T-helper 2 cell treated with Interferon-gamma antibody and Interleukin-4, amounts not matched to agents 100 ng/mL and 5 ng/mL, for 36 hours (primary cell): Measurements from ENCODE around the gene NUP214. TPM values are rescaled to one million over a fixed set of nuclear protein-coding genes. Genes with fewer than 3 reads are reported as not detected.
"Not testable (repeated sequence)": the region's sequence is repeated elsewhere in the genome, so short reads cannot be mapped to it uniquely, and the experiment has no call there.

Experiments
- intact Hi-C: fragments of 100-400 bp; cut with micrococcal nuclease; formaldehyde crosslinking; loops from one replicate; pipeline ENCODE4 v1.15.1; 2023
- total RNA-seq: library from RNA; stranded (reverse); gene quantifications from 2 replicates; pipeline ENCODE4 v1.2.3, GENCODE V29; 2022

The NUP214 gene
- total RNA-seq, 1 donor from 2014 or later: 80.3 TPM

- intact Hi-C loops: no loop called here
Observed at GRCh38 chr9:131116281-131117120, 8.9 kb upstream of the NUP214 start.

DNA sequence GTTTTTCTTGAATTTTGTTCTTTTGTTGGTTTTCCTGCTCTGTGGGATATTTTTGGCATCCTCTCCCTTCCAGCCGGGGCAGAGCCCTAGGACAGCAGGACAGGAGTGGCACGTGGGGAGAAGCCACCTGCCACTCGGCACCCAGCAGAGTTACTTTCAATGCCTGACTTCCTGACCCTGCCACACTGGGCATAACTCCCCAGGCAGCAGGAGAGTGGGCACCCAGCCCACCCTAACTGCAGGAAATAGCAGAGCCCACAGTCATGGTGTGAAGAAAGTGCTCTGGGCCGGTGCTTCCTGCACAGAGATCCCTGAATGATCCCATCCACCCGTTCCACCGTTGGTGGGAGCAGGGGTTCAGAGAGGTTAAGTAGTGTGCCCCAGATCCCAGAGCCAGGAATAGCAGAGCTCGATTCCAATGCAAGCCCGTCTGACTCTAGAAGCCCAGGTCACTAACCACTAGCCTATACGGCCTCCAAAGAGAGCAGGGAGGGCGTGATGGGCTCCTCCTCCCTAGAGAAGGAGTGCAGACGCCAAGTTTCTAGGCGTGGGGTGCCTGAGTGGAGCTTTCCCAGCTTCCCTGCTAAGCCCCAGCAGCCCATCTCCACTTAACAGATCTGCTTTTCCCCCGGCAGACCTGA is 8.1 kb upstream of the NUP214 start:
- intact Hi-C loops: no loop called here

DNA sequence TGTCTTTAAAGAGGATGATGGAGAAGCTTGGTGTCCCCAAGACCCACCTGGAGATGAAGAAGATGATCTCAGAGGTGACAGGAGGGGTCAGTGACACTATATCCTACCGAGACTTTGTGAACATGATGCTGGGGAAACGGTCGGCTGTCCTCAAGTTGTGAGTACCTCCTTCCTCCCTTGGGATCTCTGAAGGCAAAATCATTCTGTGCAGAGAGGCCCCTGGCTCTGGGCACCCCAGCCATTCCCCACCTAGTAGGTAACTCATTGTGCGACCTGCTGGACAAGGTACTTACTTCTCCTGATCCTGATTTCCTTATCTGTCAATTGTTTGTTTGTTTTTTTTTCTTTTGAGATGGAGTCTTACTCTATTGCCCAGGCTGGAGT is 7.6 kb upstream of the NUP214 start:
- intact Hi-C loops: no loop called here

DNA sequence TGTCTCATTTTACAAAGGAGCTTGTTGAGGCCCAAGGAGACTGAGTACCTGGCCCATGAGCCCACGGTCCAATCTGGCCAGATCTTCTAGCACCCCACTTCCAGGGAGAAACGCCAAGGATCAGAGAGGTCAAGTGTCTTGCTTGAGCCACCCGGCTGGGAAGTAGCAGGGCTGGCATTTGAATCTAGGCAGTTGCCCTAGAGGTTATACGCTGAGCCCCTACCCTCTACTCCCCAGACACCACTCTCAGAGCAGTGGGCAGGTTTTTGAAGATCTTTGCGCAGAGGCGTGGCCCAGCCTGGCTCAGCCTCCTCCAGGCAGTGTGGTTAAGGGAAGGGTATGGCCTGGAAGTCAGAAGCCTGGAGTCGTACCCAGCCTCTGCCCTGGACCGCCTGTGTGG is 5.8 kb upstream of the NUP214 start:
- intact Hi-C loops: no loop called here

GRCh38 chr9:131120620-131121228 is 4.7 kb upstream of the NUP214 start:
- intact Hi-C loops: loop anchor here (10.0 kb wide), 2 partner anchors 66 to 426 kb away; partner anchors contain the start of gene EXOSC2

DNA sequence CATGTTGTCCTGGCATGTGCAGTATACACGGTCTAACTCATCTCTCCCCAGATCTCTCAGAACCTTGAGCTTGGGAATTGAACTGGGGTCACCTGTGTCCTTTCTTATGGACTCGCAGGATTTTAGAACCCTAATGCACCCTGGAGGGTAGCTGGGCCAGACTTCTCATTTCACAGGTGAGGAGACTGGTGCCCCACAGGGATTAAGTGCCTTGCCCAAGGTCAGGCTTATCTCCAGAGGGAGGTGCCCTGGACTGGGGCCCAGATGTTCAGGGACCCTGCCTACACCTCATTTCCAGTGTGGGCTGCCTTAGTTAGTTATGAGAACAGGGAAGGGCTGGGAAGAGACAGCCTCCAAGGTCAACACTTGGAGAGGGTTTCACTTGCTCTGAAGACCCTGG is 4.0 kb upstream of the NUP214 start:
- intact Hi-C loops: loop anchor here (10.0 kb wide), 2 partner anchors 67 to 427 kb away; partner anchors contain the start of gene EXOSC2

DNA sequence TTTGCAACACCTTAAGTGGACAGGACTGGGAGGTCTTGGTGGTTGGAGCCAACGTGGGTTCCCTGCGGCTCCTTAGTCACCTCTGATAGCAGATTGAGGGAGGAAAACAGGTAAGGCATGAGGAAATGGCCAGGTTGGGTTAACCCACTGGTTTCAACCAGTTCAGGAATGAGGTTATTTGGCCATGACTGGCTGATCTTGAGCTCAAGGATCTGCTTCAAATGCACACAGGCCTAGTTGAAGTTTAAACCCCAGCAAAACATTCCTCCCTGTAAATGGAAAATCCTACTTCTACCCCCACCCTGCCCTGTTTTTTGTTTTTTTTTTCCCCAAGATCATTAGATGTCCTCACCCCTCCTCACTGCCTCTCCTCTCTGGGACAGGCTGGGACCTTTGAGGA is 3.2 kb upstream of the NUP214 start:
- intact Hi-C loops: loop anchor here (10.0 kb wide), 2 partner anchors 67 to 427 kb away; partner anchors contain the start of gene EXOSC2

DNA sequence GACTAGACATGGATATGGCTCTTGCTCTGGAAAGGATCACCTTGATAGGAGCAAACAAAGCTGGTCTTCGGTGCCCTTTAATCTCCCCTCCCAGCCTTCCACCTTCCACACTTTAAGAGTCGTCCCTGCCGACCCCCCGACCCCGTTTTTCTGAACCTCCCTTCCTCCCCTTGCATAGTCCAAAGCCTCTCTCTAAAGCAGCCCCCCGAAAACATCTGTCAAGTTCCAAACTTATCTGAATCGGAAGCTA is 423 bp upstream of the NUP214 start:
- intact Hi-C loops: loop anchor here (1.0 to 10.0 kb wide), 3 partner anchors 70 to 430 kb away; partner anchors contain the start of genes EXOSC2 and UCK1

GRCh38 chr9:131126059-131126426 is 657 bp downstream of the NUP214 start:
- intact Hi-C loops: loop anchor here (10.0 kb wide), 2 partner anchors 71 to 431 kb away; partner anchors contain the start of gene EXOSC2

DNA sequence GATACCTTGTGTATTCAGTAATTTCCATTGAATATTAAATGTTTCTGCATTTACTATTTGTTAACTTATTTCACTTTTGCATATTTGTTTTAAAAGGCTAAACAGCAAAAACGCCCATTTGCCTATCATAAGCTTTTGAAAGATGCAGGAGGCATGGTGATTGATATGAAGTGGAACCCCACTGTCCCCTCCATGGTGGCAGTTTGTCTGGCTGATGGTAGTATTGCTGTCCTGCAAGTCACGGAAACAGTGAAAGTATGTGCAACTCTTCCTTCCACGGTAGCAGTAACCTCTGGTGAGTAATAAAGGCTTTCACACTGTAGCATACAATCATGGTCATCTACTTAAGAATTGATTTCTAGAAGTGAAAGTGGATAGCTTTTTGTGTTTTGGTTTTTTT is 3.8 kb downstream of the NUP214 start:
- intact Hi-C loops: loop anchor here (10.0 kb wide), 2 partner anchors 74 to 434 kb away; partner anchors contain the start of gene EXOSC2

DNA sequence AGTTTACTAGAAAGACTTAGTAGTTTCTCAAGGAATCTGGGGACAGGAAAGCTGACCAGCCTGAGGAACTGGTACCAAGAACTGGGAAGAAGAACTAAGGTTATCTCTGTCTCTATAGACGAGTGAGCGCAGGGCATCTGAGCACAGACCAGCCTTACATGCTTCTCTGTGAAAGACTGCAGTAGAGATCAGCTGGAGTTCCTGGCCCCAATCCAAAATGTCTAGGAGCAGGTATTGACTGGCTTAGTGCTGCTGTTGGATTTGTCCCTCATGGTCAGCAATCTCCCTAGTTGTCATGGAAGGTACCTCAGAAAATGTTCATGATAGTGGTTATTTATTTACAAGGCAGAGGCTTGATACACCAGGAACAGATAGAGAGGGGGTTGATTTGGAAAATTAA is 13.3 kb downstream of the NUP214 start:
- intact Hi-C loops: no loop called here

- intact Hi-C loops: no loop called here
Observed at GRCh38 chr9:131140112-131140511, 14.7 kb downstream of the NUP214 start.

DNA sequence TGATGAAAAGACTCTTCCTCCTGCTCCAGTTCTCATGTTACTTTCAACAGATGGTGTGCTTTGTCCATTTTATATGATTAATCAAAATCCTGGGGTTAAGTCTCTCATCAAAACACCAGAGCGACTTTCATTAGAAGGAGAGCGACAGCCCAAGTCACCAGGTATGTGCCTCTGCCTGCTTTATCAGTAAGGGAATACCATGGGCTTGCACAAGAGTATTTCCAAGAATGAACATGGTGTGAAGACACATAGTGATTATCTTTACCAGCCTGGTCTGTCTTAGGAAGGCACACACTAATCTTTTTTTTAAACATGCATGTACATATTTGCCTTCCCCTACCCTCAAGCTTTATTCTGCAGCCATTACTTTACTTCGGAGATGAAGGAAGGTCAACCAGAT is 15.2 kb downstream of the NUP214 start:
- intact Hi-C loops: no loop called here

DNA sequence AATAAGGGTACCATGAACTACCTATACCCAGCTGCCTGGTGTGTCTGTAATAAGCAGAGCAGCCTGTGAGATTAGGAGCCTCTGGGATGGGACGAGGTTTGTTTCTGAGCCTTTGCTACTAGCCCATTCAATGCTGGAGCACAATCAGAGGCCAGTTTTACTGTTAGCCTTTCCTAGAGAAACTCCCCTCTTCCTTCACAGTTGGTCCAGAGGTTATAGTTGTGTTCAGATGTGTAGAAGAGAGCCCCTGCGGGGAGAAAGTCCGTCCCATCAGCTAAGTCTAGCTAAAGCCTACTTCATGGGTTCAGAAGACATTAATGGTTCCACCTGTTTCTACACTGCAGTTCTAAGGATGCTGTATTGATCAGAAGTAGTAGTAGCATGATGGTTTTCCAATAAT is 16.8 kb downstream of the NUP214 start:
- intact Hi-C loops: no loop called here

- intact Hi-C loops: no loop called here
Observed at GRCh38 chr9:131144201-131144600, 18.8 kb downstream of the NUP214 start.

DNA sequence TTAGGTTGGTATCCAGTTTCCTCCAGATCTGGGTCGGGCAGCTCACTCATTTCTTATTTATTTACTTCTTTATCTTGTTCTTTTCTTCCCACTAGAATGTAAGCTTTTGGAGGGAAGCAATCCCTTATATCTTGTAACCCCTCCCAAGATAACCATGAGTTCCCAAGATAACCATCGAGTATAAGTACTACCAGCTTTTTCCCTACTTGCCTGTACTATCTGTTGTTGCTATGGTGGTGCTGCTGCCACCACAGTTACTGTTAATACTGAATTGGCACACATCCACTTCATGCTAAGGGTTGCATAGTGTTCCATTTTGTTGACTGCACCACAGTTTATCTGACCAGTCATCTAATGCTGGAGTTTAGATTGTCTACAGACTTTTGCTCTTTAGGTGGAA is 19.9 kb downstream of the NUP214 start:
- intact Hi-C loops: no loop called here

DNA sequence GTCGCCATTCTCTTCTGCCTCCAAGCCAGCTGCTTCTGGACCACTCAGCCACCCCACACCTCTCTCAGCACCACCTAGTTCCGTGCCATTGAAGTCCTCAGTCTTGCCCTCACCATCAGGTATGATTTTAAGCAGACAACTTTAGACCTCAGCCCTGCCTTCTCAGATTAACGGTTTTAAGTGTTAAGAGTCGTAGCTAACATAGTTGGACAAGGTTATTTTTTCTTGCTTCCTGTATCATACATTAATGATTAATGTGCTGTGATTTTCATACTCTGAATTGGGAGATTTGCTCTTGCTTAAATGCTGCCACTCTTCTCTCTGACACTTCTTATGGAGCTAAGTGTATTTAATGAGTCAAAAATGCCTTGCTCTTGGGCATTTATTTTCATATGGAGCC is 20.8 kb downstream of the NUP214 start:
- intact Hi-C loops: no loop called here

GRCh38 chr9:131148276-131148675 is 22.9 kb downstream of the NUP214 start:
- intact Hi-C loops: no loop called here

DNA sequence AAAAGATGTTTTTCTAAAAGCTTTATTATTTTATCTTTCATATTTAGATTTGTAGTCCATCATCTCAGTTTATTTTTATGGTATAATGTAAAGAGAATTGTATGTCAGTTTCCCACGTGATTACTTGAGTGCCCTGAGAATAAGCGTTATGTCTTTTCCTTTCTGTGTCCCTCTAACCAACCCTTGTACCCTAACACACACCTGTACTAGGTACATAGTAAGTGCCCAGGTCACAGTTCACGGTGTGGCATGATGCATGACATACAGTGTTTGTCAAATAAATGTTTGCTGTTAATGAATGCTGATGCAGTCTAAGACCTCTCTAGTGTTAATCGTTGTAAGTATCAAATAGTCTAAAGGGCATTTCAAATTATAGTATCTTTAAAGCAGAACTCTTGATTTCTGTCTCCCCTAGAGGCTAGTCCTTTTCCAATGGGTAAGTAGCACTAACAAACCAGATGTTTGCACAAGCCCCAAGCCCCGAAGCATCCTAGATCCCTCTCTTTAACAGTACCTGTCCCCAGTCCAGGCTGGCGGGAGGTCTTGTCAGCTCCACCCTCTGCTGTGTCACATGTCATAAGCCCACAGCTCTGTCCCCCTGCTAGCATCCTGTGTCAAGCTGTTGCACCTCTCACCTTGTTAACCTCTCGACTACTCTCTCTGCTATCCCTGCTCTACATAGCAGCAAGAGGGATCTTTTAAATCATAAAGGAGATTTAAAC is 23.7 kb downstream of the NUP214 start:
- intact Hi-C loops: no loop called here

DNA sequence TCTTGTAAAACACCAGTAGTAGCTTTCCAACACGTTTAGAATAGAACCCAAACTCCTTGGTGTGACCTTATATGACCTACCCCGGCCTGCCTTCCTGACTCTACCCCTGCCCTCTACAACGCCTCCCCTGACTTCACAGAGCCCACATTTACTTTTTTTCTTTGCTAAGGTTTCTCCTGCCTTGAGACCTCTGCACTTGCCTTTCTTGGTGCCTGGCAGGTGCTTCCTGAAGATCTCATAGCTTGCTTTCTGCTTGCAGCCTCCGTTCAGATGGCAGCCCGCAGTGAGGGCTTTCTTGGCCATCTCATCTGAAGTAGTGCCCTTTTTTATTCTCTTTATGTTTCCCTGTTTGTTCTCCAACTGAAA is 24.3 kb downstream of the NUP214 start:
- intact Hi-C loops: no loop called here

GRCh38 chr9:131153595-131153994 is 28.2 kb downstream of the NUP214 start:
- intact Hi-C loops: no loop called here

GRCh38 chr9:131158673-131159072 is 33.3 kb downstream of the NUP214 start:
- intact Hi-C loops: not testable (repeated sequence)
